Measurements from ENCODE around the gene SSUH2.

DNA sequence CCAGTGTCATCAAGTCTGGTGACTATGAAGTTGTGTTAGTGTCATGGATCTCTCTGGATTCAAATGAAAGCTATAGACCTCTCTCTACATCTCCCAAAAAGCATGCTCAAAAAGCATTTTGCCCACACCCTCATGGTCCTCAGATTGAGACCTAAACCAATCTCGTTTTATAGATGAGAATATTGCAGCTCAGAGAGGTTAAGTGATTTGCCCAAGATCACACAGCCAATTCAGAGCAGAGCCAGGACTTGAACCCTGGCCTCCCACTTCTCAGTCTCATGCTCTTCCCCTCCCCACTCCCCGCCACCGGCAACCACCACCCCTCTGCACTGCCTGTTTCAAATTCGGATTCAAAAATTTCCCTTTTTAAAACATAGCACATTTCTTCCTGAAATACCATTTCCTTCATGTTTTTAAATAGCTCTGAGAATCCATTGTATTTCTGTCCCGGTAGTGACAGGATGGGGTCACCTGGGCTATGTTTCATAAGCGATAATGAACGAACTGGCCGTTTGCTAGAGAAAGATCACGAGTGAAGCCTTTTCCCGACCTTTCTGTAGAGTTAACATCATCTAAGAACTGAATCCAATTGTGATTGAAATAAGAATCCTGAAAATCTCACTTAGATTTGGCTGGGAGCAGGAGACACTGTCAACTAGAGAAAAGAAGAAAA, 769 bp downstream of the SSUH2 start:
- TF ChIP-seq, protein P1, sequence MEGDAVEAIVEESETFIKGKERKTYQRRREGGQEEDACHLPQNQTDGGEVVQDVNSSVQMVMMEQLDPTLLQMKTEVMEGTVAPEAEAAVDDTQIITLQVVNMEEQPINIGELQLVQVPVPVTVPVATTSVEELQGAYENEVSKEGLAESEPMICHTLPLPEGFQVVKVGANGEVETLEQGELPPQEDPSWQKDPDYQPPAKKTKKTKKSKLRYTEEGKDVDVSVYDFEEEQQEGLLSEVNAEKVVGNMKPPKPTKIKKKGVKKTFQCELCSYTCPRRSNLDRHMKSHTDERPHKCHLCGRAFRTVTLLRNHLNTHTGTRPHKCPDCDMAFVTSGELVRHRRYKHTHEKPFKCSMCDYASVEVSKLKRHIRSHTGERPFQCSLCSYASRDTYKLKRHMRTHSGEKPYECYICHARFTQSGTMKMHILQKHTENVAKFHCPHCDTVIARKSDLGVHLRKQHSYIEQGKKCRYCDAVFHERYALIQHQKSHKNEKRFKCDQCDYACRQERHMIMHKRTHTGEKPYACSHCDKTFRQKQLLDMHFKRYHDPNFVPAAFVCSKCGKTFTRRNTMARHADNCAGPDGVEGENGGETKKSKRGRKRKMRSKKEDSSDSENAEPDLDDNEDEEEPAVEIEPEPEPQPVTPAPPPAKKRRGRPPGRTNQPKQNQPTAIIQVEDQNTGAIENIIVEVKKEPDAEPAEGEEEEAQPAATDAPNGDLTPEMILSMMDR (IDR thresholded peaks at IDR 0.05; ENCODE audit: poor library complexity) = no peak
- TF ChIP-seq EZH2phosphoT487 (IDR thresholded peaks at IDR 0.05; ENCODE audit: low read depth, severe bottlenecking, unreplicated experiment) = no peak
